ENCODE data around the gene HARBI1.

Gene HARBI1

GRCh38 chr11:46604796-46605195 is 12.2 kb downstream of the HARBI1 start:
- no peak for TF ChIP-seq CTCF (IDR thresholded peaks at IDR 0.05)

GRCh38 chr11:46603704-46604308 is 13.2 kb downstream of the HARBI1 start:
- no peak for TF ChIP-seq CTCF (IDR thresholded peaks at IDR 0.05)

GRCh38 chr11:46601129-46601528 is 15.9 kb downstream of the HARBI1 start:
- no peak for TF ChIP-seq CTCF (IDR thresholded peaks at IDR 0.05)

GRCh38 chr11:46600194-46600960 is 16.6 kb downstream of the HARBI1 start:
- no peak for TF ChIP-seq CTCF (IDR thresholded peaks at IDR 0.05)

GRCh38 chr11:46599340-46600193 is 17.5 kb downstream of the HARBI1 start:
- no peak for TF ChIP-seq CTCF (IDR thresholded peaks at IDR 0.05)

GRCh38 chr11:46597609-46598219 is 19.3 kb downstream of the HARBI1 start:
- TF ChIP-seq CTCF (IDR thresholded peaks at IDR 0.05) = no peak

- TF ChIP-seq CTCF (IDR thresholded peaks at IDR 0.05) = no peak
Observed at GRCh38 chr11:46597155-46597554, 19.9 kb downstream of the HARBI1 start.

Measured in LNCAP (cell line).